ELF-1 (cell line): Measurements from ENCODE around the gene INPP1.

Experiments
- DNase-seq: peaks from one replicate; pipeline ENCODE4 v3.0.0-alpha.2; 2016; ENCODE audit warnings: low read depth, low spot score

The INPP1 gene

DNA sequence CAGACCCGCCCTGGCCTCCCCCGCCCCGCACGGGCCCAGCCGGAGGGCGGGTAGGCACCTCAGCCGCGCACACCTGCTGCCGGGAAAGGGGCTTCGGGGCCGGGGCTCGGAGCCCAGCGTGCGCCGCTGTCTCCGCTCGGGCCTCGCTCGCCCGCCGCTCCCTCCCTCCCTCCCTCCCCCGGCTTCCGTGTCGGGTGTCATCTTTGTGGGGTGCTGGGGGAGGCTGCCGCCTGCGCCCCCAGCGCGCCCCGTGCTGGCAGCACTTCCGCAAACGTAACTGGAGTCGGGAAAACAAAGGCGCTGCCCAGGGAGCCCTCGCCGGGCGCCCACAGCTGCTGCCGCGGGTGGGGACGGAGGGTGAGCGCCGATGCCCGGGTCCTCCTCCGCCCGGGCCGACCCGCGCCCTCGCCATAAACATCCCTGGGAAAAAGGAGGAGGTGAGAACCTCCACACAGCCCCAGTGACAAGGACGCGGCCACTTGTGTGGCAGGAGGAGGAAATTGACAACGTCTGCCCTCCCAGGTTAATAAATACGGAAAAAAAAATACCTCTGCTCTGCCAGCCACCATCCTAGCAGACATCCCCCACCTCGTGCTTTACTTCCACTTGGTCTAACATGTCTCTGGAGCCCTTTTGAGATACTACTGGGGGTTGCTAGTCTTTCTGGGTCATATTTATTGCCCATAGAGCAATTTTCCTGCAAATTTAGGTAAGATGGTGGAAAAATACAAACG is 65.3 kb downstream of the INPP1 start:
- peak; percentile 14 for DNase-seq

DNA sequence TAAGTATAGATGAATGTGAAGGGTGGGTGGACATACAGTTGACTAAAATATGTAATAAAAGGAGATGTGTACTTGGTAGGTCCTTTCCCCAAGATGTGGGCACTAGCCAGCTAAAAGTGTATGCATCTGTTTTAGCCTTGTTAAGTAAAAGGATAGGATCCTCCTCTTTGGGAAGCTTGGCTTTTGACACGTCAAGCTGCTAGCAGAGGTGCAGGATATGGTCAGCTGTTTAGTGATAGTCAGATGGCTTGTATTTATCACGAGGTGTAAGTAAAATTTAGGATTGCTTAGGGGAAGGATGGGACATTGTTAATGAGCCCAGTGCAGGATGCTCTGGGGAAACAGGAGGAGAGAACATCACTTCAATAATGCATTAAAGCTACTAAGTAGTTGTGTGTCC is 66.2 kb downstream of the INPP1 start:
- DNase-seq: no peak

DNA sequence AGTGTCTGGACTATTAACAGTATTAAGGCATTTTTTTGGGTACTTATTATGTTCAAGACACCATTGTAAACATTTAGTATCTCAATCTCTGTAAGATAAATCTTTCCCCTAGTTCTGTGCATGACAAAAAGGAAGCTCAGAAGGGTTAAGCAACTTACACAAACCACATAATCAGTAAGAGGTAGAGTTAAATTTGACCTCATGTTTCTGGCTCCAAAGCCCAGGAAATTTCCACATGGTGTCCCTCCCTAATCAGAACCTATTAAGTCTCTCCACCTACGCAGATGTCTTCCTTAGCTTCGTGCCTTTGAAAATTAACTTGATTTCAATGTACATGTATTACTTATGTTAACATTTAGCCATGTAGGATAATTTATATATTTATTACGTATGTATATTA is 66.8 kb downstream of the INPP1 start:
- no peak for DNase-seq

DNA sequence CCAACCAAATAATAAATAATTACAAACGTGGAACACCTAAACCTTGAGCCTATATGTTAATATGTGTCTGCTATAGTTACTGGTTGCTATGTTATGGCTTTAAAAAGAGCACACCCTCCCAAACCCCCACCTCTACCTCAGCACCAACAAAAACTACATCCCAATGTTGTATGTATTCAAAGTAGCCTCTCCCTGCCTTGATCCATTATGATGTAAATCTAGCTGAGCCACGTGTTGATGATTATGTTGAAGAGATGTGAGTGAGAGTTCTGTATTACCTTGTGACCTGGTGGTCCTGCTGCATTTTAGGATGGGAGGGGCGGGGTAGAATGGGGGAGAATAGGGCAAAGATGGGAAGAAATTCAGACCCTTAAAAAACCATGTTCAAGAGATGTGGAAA is 69.6 kb downstream of the INPP1 start:
- DNase-seq: no peak

DNA sequence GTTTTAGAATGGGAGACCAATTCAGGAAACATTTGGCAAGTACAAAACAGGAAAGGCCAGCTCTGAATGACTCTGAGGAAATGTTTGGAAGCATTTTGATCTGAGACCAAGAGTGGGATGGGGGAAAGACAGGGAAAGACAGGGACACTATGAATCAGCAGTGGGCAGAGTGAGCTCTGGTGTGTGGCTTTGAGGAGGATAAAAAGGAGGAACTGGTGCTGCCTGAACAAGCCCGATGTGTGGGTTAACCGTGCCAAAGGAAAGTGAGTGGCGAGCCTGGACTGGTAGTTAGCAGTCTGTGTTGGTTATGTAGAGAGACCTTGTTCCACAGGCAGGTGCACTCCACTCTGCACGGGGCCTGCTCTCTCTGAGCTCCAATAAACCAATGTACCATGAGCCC is 70.0 kb downstream of the INPP1 start:
- DNase-seq: no peak

DNA sequence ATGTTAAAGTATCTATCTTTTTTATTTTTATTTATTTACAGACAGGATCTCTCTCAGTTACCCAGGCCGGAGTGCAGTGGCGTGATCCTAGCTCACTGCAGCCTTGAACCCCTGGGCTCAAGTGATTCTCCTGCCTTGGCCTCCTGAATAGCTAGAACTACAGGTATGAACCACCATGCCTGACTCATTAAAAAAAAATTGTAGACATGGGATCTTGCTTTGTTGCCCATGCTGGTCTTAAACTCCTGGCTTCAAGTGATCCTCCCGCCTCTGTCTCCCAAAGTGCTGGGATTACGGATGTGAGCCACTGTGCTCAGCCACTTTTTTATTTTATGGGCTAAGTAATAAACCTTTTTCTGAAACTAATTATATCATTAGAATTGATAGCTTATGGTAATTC is 71.9 kb downstream of the INPP1 start:
- DNase-seq: no peak

DNA sequence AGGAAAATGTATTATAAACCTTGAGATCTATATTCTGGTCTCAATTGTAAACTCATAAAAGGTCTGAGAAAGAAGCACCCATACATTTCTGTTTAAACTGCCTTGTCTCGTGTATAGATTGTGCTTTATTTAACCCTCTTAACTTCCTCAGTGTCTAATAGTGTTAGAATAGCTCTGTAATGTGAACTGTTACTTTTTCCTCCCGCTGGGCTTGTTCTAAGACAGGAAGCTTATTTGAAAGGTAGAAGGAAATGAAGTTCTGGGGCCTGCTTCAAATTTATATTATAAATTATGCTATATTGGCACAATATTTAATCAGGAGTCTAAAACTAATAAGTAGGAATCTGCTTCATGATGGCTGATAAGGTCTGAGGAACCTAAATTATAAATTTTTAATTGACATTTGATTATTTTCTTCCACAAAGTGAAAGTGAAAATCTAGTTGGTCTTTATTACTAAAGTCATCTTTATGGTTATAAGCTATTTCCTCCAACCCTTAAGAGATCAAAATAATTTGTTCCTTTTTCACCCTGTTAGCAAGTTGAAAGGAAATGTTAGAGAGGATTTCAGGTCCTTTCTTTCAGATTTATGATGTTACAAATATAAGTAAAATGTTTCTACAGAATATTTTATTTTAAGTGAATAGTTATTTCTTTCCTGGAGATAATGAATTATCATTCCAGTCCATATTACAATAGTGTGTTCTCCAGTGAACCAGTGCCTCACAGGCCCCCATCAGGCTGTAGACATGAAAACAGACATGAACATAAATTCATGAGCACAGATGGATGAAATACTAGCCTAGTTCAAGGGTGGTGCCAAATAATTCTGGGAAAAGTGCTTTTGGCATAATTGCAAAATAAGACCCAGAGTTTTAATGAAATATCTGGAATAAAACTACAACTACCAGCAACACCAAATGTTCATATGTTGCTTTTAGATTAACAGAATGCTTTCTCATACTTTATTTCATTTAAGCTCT is 72.7 kb downstream of the INPP1 start:
- DNase-seq: no peak

DNA sequence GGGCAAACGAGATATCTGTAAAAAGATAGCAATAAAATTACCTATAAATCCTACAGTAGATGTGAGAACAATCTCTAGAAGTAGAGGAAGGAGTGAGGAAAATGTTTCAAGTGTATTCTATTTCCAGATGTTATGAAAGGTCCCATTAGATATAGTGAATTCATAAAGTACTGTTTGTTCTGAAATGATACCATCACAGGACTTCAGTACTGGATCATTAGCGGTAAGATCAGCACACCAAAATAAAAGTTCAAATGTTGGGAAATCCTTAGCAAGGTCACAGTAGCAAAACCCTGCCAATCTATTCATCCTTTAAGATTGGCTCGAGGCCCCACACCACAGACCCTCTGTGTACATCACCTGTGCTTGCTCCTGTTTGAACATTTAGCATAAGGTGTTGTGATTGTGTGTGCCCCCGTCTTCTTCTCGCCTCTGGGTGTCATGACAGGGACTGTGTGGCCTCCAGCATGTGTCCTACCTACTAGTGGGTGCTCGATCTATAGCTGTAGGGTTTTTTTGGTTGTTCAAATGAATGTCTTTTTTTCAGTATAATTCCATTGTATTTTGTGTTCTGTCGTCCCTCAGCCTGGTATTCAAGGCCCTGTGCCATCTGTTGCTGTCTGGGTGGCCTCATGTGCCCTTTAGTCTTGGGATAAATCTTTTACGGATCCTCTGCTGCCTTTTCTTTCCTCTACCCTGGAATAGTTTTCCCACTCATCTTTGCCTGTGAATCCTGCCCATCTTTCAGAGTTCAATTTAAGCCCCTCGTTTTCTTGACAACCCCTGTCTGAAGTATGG is 73.9 kb downstream of the INPP1 start:
- DNase-seq: no peak

DNA sequence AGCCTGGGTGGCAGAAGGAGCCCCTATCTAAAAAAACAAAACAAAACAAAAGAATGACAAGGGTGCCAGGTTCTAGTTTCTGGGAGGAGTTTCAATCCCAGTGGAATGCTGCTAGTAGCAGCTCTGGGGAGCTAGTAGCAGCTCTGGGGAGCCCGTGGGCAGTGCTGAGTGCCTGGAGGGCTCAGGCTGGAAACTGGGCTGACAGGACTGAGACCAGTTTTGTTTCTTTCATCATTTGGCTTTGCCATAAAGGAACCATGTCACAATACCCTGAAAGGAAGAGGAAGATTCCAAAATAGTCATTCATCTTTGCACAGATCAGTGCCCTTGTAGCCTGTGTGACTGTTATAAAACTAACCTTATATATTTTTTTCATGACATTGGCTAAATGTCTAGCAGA is 75.3 kb downstream of the INPP1 start:
- DNase-seq: peak; percentile 68

DNA sequence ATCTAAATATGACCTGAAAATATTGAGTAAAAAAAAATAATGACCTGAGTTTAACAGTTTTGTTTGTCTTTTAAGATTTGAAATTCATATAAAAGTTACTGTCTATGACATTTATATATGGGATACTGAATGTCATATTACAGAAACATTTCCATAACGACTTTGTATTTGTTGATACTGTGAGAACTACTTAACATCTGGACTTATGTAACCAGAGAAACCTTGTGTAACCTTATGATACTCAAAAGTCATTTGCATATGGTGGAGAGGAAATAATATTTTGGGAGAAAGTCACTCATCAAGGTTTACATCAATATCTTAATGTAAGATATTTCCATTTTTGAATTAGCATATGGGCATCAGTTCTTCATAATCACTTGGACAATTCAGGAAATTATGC is 77.4 kb downstream of the INPP1 start:
- no peak for DNase-seq
